ENCODE results near the gene RRP1B. TPM values are rescaled to one million over a fixed set of nuclear protein-coding genes. Genes with fewer than 3 reads are reported as not detected.
"Not testable (repeated sequence)": the region's sequence is repeated elsewhere in the genome, so short reads cannot be mapped to it uniquely, and the experiment has no call there.

RRP1B gene
- total RNA-seq, 4 donors from 2014 or later = 12.5 to 24.7 (median 18.9) TPM

DNA sequence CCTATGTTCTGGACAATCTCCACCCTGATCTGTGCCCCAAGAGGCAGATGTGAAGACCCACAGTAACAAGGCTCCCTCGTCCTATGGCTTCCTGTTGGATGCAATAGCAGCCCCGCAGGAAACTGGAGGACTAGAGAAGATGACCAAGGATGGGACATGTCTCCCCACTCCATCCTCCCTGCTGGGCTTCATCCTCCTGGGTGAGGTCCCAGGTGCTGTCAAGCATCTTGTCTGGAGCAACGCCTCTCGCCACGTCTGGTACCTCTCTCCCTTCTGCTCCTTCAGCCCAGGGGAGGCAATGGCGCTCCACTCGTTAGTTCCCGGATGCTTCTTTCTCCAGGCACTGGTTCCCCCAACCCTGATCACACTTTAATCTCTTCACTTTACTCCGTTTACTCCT lies 11.2 kb upstream of the RRP1B start:
- no peak for TF ChIP-seq POLR2A (IDR thresholded peaks at IDR 0.05)
- TF ChIP-seq CTCF (IDR thresholded peaks at IDR 0.05 in 4 of 5, conservative IDR thresholded peaks at IDR 0.05 in 1 of 5) = no peak
- DNase-seq (no peak), ATAC-seq (no peak)
- Histone ChIP-seq H3K9me3 (no peaks in the 10 kb centered on the region), H3K4me1 (peaks cover 6 to 12% of the 10 kb centered on the region in 2 donors), H3K36me3 (no peaks in the 10 kb centered on the region), H3K4me3 (no peak overlapping the region), H3K27ac (no peak overlapping the region), H3K27me3 (no peaks in the 10 kb centered on the region)
- in situ Hi-C loops (cut with MboI; ENCODE audit: low sequenced_read_pairs in 4 of 4) = no loop called here
- intact Hi-C loops (cut with DNase I; ENCODE audit: low total_unique reads) = loop anchor here (5.0 kb wide), 1 partner anchor 36 kb away; no protein-coding TSS in a partner anchor

GRCh38 chr21:43651926-43652325 lies 7.4 kb upstream of the RRP1B start:
- in situ Hi-C loops (cut with MboI; ENCODE audit: low sequenced_read_pairs in 4 of 4); H3K9me3 ChIP-seq; H3K27me3 ChIP-seq; H3K36me3 ChIP-seq; ATAC-seq; H3K4me1 ChIP-seq; H3K27ac ChIP-seq; H3K4me3 ChIP-seq; DNase-seq: not testable (repeated sequence)
- intact Hi-C loops (cut with DNase I; ENCODE audit: low total_unique reads) = loop anchor here (5.0 kb wide), 1 partner anchor 755 kb away; no protein-coding TSS in a partner anchor

DNA sequence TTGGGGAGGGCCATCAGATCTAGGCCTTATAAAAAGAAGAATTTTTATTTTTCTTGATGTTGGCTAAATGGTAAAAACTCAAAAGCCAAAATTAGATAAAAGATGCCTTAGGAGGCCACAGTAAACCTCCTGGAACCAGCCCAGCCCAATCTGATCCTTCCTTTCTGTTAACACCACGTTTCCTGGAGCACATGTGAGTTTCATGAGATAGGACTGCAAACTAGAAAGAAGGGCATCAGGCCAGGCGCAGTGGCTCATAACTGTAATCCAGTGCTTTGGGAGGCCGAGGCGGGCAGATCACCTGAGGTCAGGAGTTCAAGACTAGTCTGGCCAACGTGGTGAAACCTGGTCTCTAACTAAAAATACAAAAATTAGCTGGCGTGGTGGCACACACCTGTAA lies 6.7 kb upstream of the RRP1B start:
- in situ Hi-C loops (cut with MboI; ENCODE audit: low sequenced_read_pairs in 4 of 4) (no loop called here), intact Hi-C loops (cut with DNase I; ENCODE audit: low total_unique reads) (loop anchor here (5.0 kb wide), 1 partner anchor 755 kb away; no protein-coding TSS in a partner anchor)
- Histone ChIP-seq H3K27ac (no peak overlapping the region), H3K27me3 (no peaks in the 10 kb centered on the region), H3K9me3 (no peaks in the 10 kb centered on the region), H3K36me3 (no peaks in the 10 kb centered on the region), H3K4me3 (no peak overlapping the region), H3K4me1 (no peaks in the 10 kb centered on the region)
- DNase-seq = no peak
- ATAC-seq = no peak
- TF ChIP-seq CTCF (IDR thresholded peaks at IDR 0.05 in 4 of 5, conservative IDR thresholded peaks at IDR 0.05 in 1 of 5) = no peak
- TF ChIP-seq POLR2A (IDR thresholded peaks at IDR 0.05) = no peak

DNA sequence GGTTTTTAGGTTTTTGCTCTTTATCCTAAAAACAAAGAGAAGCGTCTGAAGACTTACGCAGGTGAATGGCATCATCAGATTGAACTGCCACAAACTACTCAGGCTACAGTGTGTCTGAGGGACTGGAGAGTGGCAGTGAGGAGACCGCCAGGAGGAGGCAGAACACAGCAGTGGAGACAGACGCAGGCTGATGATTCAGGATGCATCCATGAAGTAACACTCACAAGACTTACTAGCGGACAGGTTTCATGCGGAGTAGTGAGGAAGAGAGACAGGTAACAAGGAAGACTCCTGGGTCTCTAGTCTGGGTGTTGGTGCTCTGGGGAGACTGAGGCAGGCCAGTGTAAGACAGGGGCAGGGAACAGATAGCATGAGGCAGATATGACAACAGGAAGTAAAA lies 5.7 kb upstream of the RRP1B start:
- H3K27me3 ChIP-seq = no peaks in the 10 kb centered on the region
- intact Hi-C loops (cut with DNase I; ENCODE audit: low total_unique reads) = loop anchor here (5.0 kb wide), 1 partner anchor 756 kb away; no protein-coding TSS in a partner anchor
- TF ChIP-seq POLR2A (IDR thresholded peaks at IDR 0.05) (no peak), CTCF (IDR thresholded peaks at IDR 0.05 in 4 of 5, conservative IDR thresholded peaks at IDR 0.05 in 1 of 5) (no peak)
- peaks cover 0 to under 1% of the 10 kb centered on the region in 2 donors for H3K4me1 ChIP-seq
- H3K36me3 ChIP-seq = no peaks in the 10 kb centered on the region
- H3K4me3 ChIP-seq = no peak overlapping the region
- no peak overlapping the region for H3K27ac ChIP-seq
- H3K9me3 ChIP-seq = no peaks in the 10 kb centered on the region
- in situ Hi-C loops (cut with MboI; ENCODE audit: low sequenced_read_pairs in 4 of 4) = no loop called here
- ATAC-seq (no peak), DNase-seq (no peak)

DNA sequence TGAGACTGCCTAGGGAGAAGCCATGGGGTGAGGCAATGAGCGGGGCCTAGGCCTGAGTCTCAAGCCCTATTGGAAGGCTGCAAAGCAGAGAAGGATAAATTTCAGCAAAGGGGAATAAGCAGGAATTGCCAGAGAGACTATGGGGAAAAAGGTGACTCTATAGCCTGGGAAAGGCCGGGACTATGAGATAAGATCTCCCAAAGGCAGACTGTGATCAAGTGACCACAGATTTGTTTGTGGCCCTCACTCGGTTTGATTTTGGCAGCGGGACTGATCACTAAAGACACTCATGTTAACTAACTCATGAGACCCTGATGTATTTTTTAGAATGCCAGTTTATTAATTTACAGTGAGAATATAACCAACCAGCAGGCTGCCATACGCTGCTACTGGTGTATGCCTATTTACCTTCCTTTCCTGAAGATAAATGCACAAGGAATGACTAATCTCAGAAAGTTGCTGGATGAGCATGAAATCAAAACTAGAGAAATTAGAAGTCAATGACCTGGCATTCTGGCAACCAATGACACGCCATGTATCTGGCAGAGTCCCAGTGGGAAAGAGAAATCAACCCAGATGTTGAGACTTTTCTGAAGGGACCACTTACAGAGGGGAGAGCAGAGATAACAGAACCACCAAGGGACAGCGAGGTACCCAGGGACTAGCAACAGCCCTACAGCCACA lies 4.4 kb upstream of the RRP1B start:
- Histone ChIP-seq H3K4me1 (peaks cover 5 to 7% of the 10 kb centered on the region in 2 donors), H3K4me3 (no peak overlapping the region), H3K9me3 (no peaks in the 10 kb centered on the region), H3K27me3 (no peaks in the 10 kb centered on the region), H3K27ac (no peak overlapping the region), H3K36me3 (no peaks in the 10 kb centered on the region)
- intact Hi-C loops (cut with DNase I; ENCODE audit: low total_unique reads) (loop anchor here (5.0 kb wide), 2 partner anchors 62 to 758 kb away; partner anchors contain the start of gene PDXK), in situ Hi-C loops (cut with MboI; ENCODE audit: low sequenced_read_pairs in 4 of 4) (no loop called here)
- ATAC-seq = no peak
- no peak for DNase-seq
- no peak for TF ChIP-seq CTCF (IDR thresholded peaks at IDR 0.05 in 4 of 5, conservative IDR thresholded peaks at IDR 0.05 in 1 of 5)
- TF ChIP-seq POLR2A (IDR thresholded peaks at IDR 0.05) = no peak

Measured in gastrocnemius medialis (tissue), 4 donors.